HEK293 (cell line): ENCODE measurements around the gene DPYSL5.

Experiments
- CTCF ChIA-PET: fragments of 350-600 bp; formaldehyde crosslinking; extraction: SDS; loops from one replicate; lab custom pipeline; 2021; ENCODE audit warnings: antibody characterized with exemption; lab: Yijun Ruan, JAX
- POLR2A ChIA-PET: fragments of 300-600 bp; formaldehyde crosslinking; extraction: SDS; loops from one replicate; lab custom pipeline; 2020; ENCODE audit warnings: antibody characterized with exemption, inconsistent platforms; lab: Yijun Ruan, JAX
- H3K27ac ChIP-seq: fragments of 200-500 bp; sonication (Bioruptor generic); 2 replicates; pipeline ENCODE4 v1.5.1; 2014; ENCODE audit warnings: low read depth, low read length, control low read depth, inconsistent platforms; ENCODE audit errors: extremely low read depth
- H3K36me3 ChIP-seq, 2 experiments: fragments of 200-500 bp in 1 of 2; sonication (Bioruptor generic) in 1 of 2; 1 replicate in 1 of 2; 2 replicates in 1 of 2; pipeline ENCODE4 v1.5.1; 2014 to 2017; ENCODE audit warnings: inconsistent platforms in 2 of 2, low read length in 2 of 2; ENCODE audit not compliant: control insufficient read depth in 2 of 2, insufficient read depth in 1 of 2
- H3K4me1 ChIP-seq: fragments of 200-500 bp; sonication (Bioruptor generic); 2 replicates; pipeline ENCODE4 v1.5.1; 2014; ENCODE audit warnings: mild to moderate bottlenecking, low read length, inconsistent platforms; ENCODE audit not compliant: control insufficient read depth, insufficient read depth
- H3K4me3 ChIP-seq: 2 replicates; pipeline ENCODE4 v1.5.1; 2011; ENCODE audit warnings: low read depth, mild to moderate bottlenecking, control low read depth, low read length, moderate library complexity
- H3K9me3 ChIP-seq: fragments of 200-500 bp; sonication (Bioruptor generic); 2 replicates; pipeline ENCODE4 v1.5.1; 2014; ENCODE audit warnings: low read depth, low read length, inconsistent platforms; ENCODE audit not compliant: control insufficient read depth, insufficient read depth
- GLIS1 ChIP-seq: fragments of 450-650 bp; formaldehyde crosslinking; IDR thresholded peaks from 2 replicates; pipeline ENCODE4 v1.5.1; 2016; ENCODE audit warnings: missing biosample characterization, missing genetic modification characterization
- MYNN ChIP-seq: fragments of 450-650 bp; formaldehyde crosslinking; IDR thresholded peaks from 2 replicates; pipeline ENCODE4 v1.5.1; 2016; ENCODE audit warnings: missing biosample characterization, missing genetic modification characterization, borderline replicate concordance
- MZF1 ChIP-seq: fragments of 450-650 bp; formaldehyde crosslinking; IDR thresholded peaks from 2 replicates; pipeline ENCODE4 v1.5.1; 2017; ENCODE audit warnings: missing biosample characterization, missing genetic modification characterization, borderline replicate concordance
- OSR2 ChIP-seq: fragments of 450-650 bp; formaldehyde crosslinking; IDR thresholded peaks from 2 replicates; pipeline ENCODE4 v1.5.1; 2016; ENCODE audit warnings: missing biosample characterization, missing genetic modification characterization
- PRDM1 ChIP-seq: fragments of 450-650 bp; formaldehyde crosslinking; IDR thresholded peaks from 2 replicates; pipeline ENCODE4; 2016; ENCODE audit warnings: missing biosample characterization, missing genetic modification characterization
- TRIM28 ChIP-seq: IDR thresholded peaks from 2 replicates; pipeline ENCODE4 v1.6.1; 2011; ENCODE audit warnings: low read length, control low read depth, borderline replicate concordance
- ZBTB48 ChIP-seq: fragments of 450-650 bp; formaldehyde crosslinking; IDR thresholded peaks from 2 replicates; pipeline ENCODE4 v1.5.1; 2016; ENCODE audit warnings: missing biosample characterization, missing genetic modification characterization
- ZBTB8A ChIP-seq: fragments of 450-650 bp; formaldehyde crosslinking; IDR thresholded peaks from 2 replicates; pipeline ENCODE4 v1.5.1; 2016; ENCODE audit warnings: missing biosample characterization, missing genetic modification characterization
- ZNF10 ChIP-seq: fragments of 450-650 bp; formaldehyde crosslinking; IDR thresholded peaks from 2 replicates; pipeline ENCODE4 v1.5.1; 2017; ENCODE audit warnings: missing biosample characterization, missing genetic modification characterization
- ZNF266 ChIP-seq: fragments of 450-650 bp; formaldehyde crosslinking; IDR thresholded peaks from 2 replicates; pipeline ENCODE4 v1.5.1; 2016; ENCODE audit warnings: missing biosample characterization, missing genetic modification characterization, low read depth
- ZNF350 ChIP-seq: fragments of 450-650 bp; formaldehyde crosslinking; IDR thresholded peaks from 2 replicates; pipeline ENCODE4 v1.5.0; 2017; ENCODE audit warnings: missing biosample characterization, mild to moderate bottlenecking, missing genetic modification characterization
- ZNF354C ChIP-seq: fragments of 450-650 bp; formaldehyde crosslinking; IDR thresholded peaks from 2 replicates; pipeline ENCODE4 v1.5.1; 2016; ENCODE audit warnings: missing biosample characterization, missing genetic modification characterization, low read depth, borderline replicate concordance
- ZNF404 ChIP-seq: fragments of 450-650 bp; formaldehyde crosslinking; IDR thresholded peaks from 2 replicates; pipeline ENCODE4 v1.5.1; 2017; ENCODE audit warnings: missing biosample characterization, missing genetic modification characterization
- ZNF596 ChIP-seq: fragments of 450-650 bp; IDR thresholded peaks from 2 replicates; pipeline ENCODE4 v1.5.0; 2018; ENCODE audit warnings: missing biosample characterization, mild to moderate bottlenecking, missing genetic modification characterization, moderate library complexity
- ZNF626 ChIP-seq: fragments of 450-650 bp; sonication (Bioruptor Pico); formaldehyde crosslinking; IDR thresholded peaks from 2 replicates; pipeline ENCODE4 v1.5.1; 2018; ENCODE audit warnings: missing biosample characterization, missing genetic modification characterization, inconsistent platforms
- ZNF629 ChIP-seq: fragments of 450-650 bp; formaldehyde crosslinking; IDR thresholded peaks from 2 replicates; pipeline ENCODE4 v1.5.1; 2017; ENCODE audit warnings: missing biosample characterization, missing genetic modification characterization
- ZNF707 ChIP-seq: fragments of 450-650 bp; formaldehyde crosslinking; IDR thresholded peaks from 2 replicates; pipeline ENCODE4 v1.5.1; 2016; ENCODE audit warnings: missing biosample characterization, missing genetic modification characterization
- TF ChIP-seq, protein P1 (sequence below): fragments of 450-650 bp; formaldehyde crosslinking; IDR thresholded peaks from 2 replicates; pipeline ENCODE4 v1.5.1; 2016; ENCODE audit warnings: missing biosample characterization, missing genetic modification characterization
- TF ChIP-seq, protein P2 (sequence below): fragments of 450-650 bp; IDR thresholded peaks from 2 replicates; pipeline ENCODE4 v1.5.1; 2018; ENCODE audit warnings: missing biosample characterization, mild to moderate bottlenecking, missing genetic modification characterization
- TF ChIP-seq, protein P3 (sequence below): fragments of 450-650 bp; formaldehyde crosslinking; IDR thresholded peaks from 2 replicates; pipeline ENCODE4 v1.5.1; 2016; ENCODE audit warnings: missing biosample characterization, missing genetic modification characterization
- TF ChIP-seq, protein P4 (sequence below): fragments of 450-650 bp; formaldehyde crosslinking; IDR thresholded peaks from 2 replicates; pipeline ENCODE4 v1.5.1; 2017; ENCODE audit warnings: missing biosample characterization, missing genetic modification characterization
- TF ChIP-seq, protein P5 (sequence below): fragments of 450-650 bp; formaldehyde crosslinking; IDR thresholded peaks from 2 replicates; pipeline ENCODE4; 2016; ENCODE audit warnings: missing biosample characterization, missing genetic modification characterization

The DPYSL5 gene

DNA sequence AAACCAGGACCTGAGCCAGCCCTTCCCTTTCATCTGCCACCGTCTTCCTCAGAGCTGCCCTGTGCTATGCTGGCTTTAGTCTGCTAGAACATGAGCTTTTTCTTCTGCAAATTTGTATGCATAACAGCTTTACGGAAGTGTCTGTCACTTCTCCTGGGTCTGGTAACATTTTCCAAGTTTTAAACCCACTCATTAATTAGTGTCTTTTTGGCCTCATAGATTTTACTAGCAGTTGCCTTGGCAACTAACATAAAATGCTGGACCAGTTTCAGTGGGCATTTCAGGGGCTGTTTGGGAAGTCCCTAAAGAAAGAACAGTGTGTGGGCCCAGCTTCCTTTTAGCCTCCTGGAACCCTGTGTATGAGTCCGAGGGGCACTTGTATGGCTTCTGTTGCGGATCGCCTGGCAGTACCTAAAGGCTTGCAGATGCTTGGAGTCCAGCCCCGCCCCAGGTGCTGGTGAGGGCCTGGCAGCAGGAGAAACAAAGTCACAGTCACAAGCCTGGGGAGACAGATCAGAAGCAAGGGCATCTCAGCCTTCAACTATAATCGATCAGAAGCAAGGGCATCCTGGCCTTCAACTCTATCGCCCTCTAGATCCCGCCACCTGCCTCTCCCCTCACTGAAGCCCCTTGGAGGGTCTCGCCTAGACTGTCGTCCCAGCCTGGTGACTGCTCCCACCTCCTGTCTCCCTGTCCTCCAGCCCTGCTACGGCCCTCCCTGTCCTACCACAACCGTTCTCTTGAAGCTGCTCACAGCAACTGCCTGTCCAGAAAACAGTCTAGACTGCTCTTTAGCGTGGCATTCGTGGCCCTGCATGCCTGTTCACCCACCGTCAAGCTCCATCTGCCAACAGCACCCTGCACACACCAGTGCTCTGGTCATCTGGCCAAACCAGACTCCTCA lies 85.8 kb downstream of the DPYSL5 start:
- TF ChIP-seq ZNF354C (no peak), ZNF266 (tag by site-specific recombination) (no peak), PRDM1 (tag by site-specific recombination) (no peak), MZF1 (tag by site-specific recombination) (no peak), ZBTB8A (no peak), ZNF350 (no peak), ZNF404 (tag by site-specific recombination) (no peak), ZNF707 (tag by site-specific recombination) (no peak)
- TF ChIP-seq, protein P1, sequence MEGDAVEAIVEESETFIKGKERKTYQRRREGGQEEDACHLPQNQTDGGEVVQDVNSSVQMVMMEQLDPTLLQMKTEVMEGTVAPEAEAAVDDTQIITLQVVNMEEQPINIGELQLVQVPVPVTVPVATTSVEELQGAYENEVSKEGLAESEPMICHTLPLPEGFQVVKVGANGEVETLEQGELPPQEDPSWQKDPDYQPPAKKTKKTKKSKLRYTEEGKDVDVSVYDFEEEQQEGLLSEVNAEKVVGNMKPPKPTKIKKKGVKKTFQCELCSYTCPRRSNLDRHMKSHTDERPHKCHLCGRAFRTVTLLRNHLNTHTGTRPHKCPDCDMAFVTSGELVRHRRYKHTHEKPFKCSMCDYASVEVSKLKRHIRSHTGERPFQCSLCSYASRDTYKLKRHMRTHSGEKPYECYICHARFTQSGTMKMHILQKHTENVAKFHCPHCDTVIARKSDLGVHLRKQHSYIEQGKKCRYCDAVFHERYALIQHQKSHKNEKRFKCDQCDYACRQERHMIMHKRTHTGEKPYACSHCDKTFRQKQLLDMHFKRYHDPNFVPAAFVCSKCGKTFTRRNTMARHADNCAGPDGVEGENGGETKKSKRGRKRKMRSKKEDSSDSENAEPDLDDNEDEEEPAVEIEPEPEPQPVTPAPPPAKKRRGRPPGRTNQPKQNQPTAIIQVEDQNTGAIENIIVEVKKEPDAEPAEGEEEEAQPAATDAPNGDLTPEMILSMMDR (tag by site-specific recombination), result no peak
- TF ChIP-seq, protein P2, sequence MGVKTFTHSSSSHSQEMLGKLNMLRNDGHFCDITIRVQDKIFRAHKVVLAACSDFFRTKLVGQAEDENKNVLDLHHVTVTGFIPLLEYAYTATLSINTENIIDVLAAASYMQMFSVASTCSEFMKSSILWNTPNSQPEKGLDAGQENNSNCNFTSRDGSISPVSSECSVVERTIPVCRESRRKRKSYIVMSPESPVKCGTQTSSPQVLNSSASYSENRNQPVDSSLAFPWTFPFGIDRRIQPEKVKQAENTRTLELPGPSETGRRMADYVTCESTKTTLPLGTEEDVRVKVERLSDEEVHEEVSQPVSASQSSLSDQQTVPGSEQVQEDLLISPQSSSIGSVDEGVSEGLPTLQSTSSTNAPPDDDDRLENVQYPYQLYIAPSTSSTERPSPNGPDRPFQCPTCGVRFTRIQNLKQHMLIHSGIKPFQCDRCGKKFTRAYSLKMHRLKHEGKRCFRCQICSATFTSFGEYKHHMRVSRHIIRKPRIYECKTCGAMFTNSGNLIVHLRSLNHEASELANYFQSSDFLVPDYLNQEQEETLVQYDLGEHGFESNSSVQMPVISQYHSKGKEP (tag by site-specific recombination), result no peak
- TF ChIP-seq, protein P3, sequence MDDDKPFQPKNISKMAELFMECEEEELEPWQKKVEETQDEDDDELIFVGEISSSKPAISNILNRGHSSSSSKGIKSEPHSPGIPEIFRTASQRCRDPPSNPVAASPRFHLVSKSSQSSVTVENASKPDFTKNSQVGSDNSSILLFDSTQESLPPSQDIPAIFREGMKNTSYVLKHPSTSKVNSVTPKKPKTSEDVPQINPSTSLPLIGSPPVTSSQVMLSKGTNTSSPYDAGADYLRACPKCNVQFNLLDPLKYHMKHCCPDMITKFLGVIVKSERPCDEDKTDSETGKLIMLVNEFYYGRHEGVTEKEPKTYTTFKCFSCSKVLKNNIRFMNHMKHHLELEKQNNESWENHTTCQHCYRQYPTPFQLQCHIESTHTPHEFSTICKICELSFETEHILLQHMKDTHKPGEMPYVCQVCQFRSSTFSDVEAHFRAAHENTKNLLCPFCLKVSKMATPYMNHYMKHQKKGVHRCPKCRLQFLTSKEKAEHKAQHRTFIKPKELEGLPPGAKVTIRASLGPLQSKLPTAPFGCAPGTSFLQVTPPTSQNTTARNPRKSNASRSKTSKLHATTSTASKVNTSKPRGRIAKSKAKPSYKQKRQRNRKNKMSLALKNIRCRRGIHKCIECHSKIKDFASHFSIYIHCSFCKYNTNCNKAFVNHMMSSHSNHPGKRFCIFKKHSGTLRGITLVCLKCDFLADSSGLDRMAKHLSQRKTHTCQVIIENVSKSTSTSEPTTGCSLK (tag by site-specific recombination), result no peak
- TF ChIP-seq, protein P4, sequence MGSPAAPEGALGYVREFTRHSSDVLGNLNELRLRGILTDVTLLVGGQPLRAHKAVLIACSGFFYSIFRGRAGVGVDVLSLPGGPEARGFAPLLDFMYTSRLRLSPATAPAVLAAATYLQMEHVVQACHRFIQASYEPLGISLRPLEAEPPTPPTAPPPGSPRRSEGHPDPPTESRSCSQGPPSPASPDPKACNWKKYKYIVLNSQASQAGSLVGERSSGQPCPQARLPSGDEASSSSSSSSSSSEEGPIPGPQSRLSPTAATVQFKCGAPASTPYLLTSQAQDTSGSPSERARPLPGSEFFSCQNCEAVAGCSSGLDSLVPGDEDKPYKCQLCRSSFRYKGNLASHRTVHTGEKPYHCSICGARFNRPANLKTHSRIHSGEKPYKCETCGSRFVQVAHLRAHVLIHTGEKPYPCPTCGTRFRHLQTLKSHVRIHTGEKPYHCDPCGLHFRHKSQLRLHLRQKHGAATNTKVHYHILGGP (tag by site-specific recombination), result no peak
- Histone ChIP-seq H3K4me1 (no peaks in the 10 kb centered on the region), H3K27ac (no peak overlapping the region), H3K36me3 (peaks cover 0 to 48% of the 10 kb centered on the region in 2 experiments; a peak in 2 of 3 replicates), H3K9me3 (no peaks in the 10 kb centered on the region), H3K4me3 (no peak overlapping the region)
- CTCF ChIA-PET, result interaction anchor here (0.7 to 3.7 kb wide), 6 partner anchors 9 to 87 kb away, joined by 4 to 22 read pairs (median 8); no protein-coding TSS in a partner anchor
- POLR2A ChIA-PET, result interaction anchor here (0.6 kb wide), 1 partner anchor 963 kb away, joined by 3 read pairs; no protein-coding TSS in a partner anchor

DNA sequence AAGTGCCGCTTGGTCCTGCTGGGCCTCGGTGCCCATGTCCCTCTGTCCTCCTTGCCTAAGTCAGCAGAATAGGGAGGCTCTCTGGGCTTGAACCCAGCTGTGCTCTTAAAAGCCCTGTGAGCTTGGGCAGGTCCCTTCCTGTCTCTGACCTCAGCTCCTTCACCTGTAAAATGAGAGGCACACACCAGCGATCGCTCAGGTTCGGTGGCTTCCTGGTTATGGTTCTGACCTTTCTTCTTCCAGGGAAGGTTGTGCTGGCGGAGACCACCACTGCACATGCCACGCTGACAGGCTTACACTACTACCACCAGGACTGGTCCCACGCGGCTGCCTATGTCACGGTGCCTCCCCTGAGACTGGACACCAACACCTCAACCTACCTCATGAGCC lies 86.4 kb downstream of the DPYSL5 start:
- Histone ChIP-seq H3K27ac (no peak overlapping the region), H3K36me3 (peaks cover 3 to 52% of the 10 kb centered on the region in 2 experiments; a peak in 2 of 3 replicates), H3K4me3 (no peak overlapping the region), H3K9me3 (no peaks in the 10 kb centered on the region), H3K4me1 (no peaks in the 10 kb centered on the region)
- TF ChIP-seq, protein P5, sequence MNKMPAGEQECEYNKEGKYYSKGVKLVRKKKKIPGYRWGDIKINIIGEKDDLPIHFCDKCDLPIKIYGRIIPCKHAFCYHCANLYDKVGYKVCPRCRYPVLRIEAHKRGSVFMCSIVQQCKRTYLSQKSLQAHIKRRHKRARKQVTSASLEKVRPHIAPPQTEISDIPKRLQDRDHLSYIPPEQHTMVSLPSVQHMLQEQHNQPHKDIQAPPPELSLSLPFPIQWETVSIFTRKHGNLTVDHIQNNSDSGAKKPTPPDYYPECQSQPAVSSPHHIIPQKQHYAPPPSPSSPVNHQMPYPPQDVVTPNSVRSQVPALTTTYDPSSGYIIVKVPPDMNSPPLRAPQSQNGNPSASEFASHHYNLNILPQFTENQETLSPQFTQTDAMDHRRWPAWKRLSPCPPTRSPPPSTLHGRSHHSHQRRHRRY, result no peak
- TF ChIP-seq ZNF629 (no peak), TRIM28 (no peak), ZNF596 (tag by site-specific recombination) (no peak), GLIS1 (tag by site-specific recombination) (no peak), ZNF626 (tag by site-specific recombination) (no peak), OSR2 (tag by site-specific recombination) (no peak), ZNF10 (no peak), ZBTB48 (no peak), MYNN (tag by site-specific recombination) (no peak)
- ChIA-PET POLR2A (no interaction called here), CTCF (interaction anchor here (0.8 to 3.7 kb wide), 4 partner anchors 9 to 88 kb away, joined by 3 to 22 read pairs (median 12); no protein-coding TSS in a partner anchor)
